ENCODE data around the gene DFFA.

- TF ChIP-seq CTCF (IDR thresholded peaks at IDR 0.05; ENCODE audit: insufficient read depth, low read length, poor library complexity, severe bottlenecking) (no peak), EZH2phosphoT487 (conservative IDR thresholded peaks at IDR 0.05; ENCODE audit: low read length) (no peak)
Measured at GRCh38 chr1:10415211-10415930, 57.0 kb downstream of the DFFA start.

All from SU-DHL-6 (cell line).